CD14-positive monocyte (primary cell): ENCODE data around the gene TPPP2. TPM values are rescaled to one million over a fixed set of nuclear protein-coding genes. Genes with fewer than 3 reads are reported as not detected.

Source experiments
- DNase-seq, 3 donors: peaks; one replicate each; pipeline ENCODE4 v3.0.0-alpha.2; 2011 to 2022
- H2AFZ ChIP-seq: 2 replicates; pipeline ENCODE4 v1.6.0; 2012; ENCODE audit warnings: mild to moderate bottlenecking, low read depth, low read length, inconsistent platforms; ENCODE audit not compliant: insufficient read depth, poor library complexity, severe bottlenecking
- H3K27ac ChIP-seq, 2 donors: 1 replicate in 1 of 2; 2 replicates in 1 of 2; pipeline ENCODE4 v1.5.1; 2012 to 2013; ENCODE audit warnings: low read length in 2 of 2, control low read depth in 1 of 2, inconsistent platforms in 1 of 2, low read depth in 1 of 2, mild to moderate bottlenecking in 1 of 2
- H3K27me3 ChIP-seq, 2 donors: one replicate each; pipeline versions ENCODE4 v1.6.0 to v1.6.1; 2011 to 2013; ENCODE audit warnings: low read length in 2 of 2; ENCODE audit not compliant: control insufficient read depth in 2 of 2, insufficient read depth in 2 of 2
- H3K36me3 ChIP-seq, 2 donors: replicated peaks in 1 of 2; 1 replicate in 1 of 2; 2 replicates in 1 of 2; pipeline versions ENCODE4 v1.5.1 to v1.6.1; 2012 to 2013; ENCODE audit warnings: low read length in 2 of 2, control low read depth in 1 of 2, inconsistent platforms in 1 of 2, mild to moderate bottlenecking in 1 of 2; ENCODE audit not compliant: insufficient read depth in 2 of 2, control insufficient read depth in 1 of 2
- H3K4me1 ChIP-seq, 2 donors: 1 replicate in 1 of 2; 2 replicates in 1 of 2; pipeline versions ENCODE4 v1.5.1 to v1.6.1; 2012 to 2013; ENCODE audit warnings: low read length in 2 of 2, control low read depth in 1 of 2, inconsistent platforms in 1 of 2, mild to moderate bottlenecking in 1 of 2, moderate library complexity in 1 of 2; ENCODE audit not compliant: insufficient read depth in 2 of 2, control insufficient read depth in 1 of 2
- H3K4me2 ChIP-seq: replicated peaks from 2 replicates; pipeline ENCODE3; 2012; ENCODE audit warnings: low read length, moderate library complexity, mild to moderate bottlenecking; ENCODE audit not compliant: poor library complexity, severe bottlenecking; ENCODE audit errors: extremely low read depth
- H3K4me3 ChIP-seq, 3 experiments: fragments of 200-600 bp in 1 of 3; sonication (generic) in 1 of 3; replicated peaks in 1 of 3; 1 replicate in 2 of 3; 2 replicates in 1 of 3; pipeline ENCODE4 v1.5.1; 2011 to 2013; ENCODE audit warnings: low read length in 3 of 3, mild to moderate bottlenecking in 3 of 3, control low read depth in 2 of 3, low read depth in 2 of 3, inconsistent platforms in 1 of 3, moderate library complexity in 1 of 3
- H3K79me2 ChIP-seq: 2 replicates; pipeline ENCODE4 v1.6.0; 2012; ENCODE audit warnings: mild to moderate bottlenecking, control low read depth, inconsistent platforms, low read length, moderate library complexity; ENCODE audit not compliant: insufficient read depth
- H3K9ac ChIP-seq: 2 replicates; pipeline ENCODE4 v1.6.0; 2017; ENCODE audit warnings: low read length, mild to moderate bottlenecking; ENCODE audit not compliant: insufficient read depth, poor library complexity, severe bottlenecking
- H3K9me3 ChIP-seq, 2 donors: replicated peaks in 1 of 2; 1 replicate in 1 of 2; 2 replicates in 1 of 2; pipeline versions ENCODE4 v1.5.1 to v1.6.1; 2012 to 2013; ENCODE audit warnings: low read length in 2 of 2, control low read depth in 1 of 2; ENCODE audit not compliant: control insufficient read depth in 1 of 2, insufficient read depth in 1 of 2
- H4K20me1 ChIP-seq: 2 replicates; pipeline ENCODE4 v1.6.0; 2012; ENCODE audit warnings: mild to moderate bottlenecking, low read length, control low read depth, moderate library complexity; ENCODE audit not compliant: insufficient read depth
- H3K27ac Mint-ChIP-seq, 7 donors: one replicate each; pipeline ENCODE4 v1.8.0; 2020; ENCODE audit warnings: mild to moderate bottlenecking in 7 of 7, mixed read lengths in 7 of 7, moderate library complexity in 6 of 7, inconsistent platforms in 2 of 7
- H3K27me3 Mint-ChIP-seq, 3 donors: one replicate each; pipeline ENCODE4 v1.8.0; 2021 to 2022; ENCODE audit warnings: low read depth in 3 of 3, mild to moderate bottlenecking in 3 of 3, mixed read lengths in 3 of 3, moderate library complexity in 3 of 3, inconsistent platforms in 1 of 3
- H3K36me3 Mint-ChIP-seq, 2 donors: one replicate each; pipeline ENCODE4 v1.8.0; 2020; ENCODE audit warnings: mixed read lengths in 2 of 2, inconsistent platforms in 1 of 2, mild to moderate bottlenecking in 1 of 2
- H3K4me1 Mint-ChIP-seq: one replicate; pipeline ENCODE4 v1.8.0; 2020; ENCODE audit warnings: mild to moderate bottlenecking, mixed read lengths
- H3K4me3 Mint-ChIP-seq, 2 donors: one replicate each; pipeline ENCODE4 v1.8.0; 2020; ENCODE audit warnings: mild to moderate bottlenecking in 2 of 2, mixed read lengths in 2 of 2, moderate library complexity in 1 of 2
- H3K9me3 Mint-ChIP-seq, 7 donors: one replicate each; pipeline ENCODE4 v1.8.0; 2020 to 2022; ENCODE audit warnings: mixed read lengths in 7 of 7, mild to moderate bottlenecking in 6 of 7, moderate library complexity in 6 of 7, inconsistent platforms in 2 of 7
- CTCF ChIP-seq: fragments of 200-600 bp; IDR thresholded peaks from one replicate; pipeline ENCODE4 v1.8.0; 2022; ENCODE audit warnings: antibody characterized with exemption, mild to moderate bottlenecking
- WGBS: methylation state at CpG from one replicate; pipeline ENCODE4 v1.1.5; 2013; ENCODE audit warnings: missing lambda C conversion rate; ENCODE audit not compliant: insufficient coverage; 5-methylcytosine and 5-hydroxymethylcytosine counted together
- intact Hi-C, 2 donors: fragments of 100-400 bp; cut with micrococcal nuclease; formaldehyde crosslinking; loops; one replicate each; pipeline versions ENCODE4 v1.15.0 to v1.15.1; 2023
- polyA plus RNA-seq, 3 donors: library from polyadenylated mRNA; depleted of rRNA in 1 of 3; unstranded in 2 of 3; stranded (reverse) in 1 of 3; fragments of 300-500 nt in 2 of 3; fragments of >200 nt in 1 of 3; fragmentation: Illumina TruSeq in 2 of 3; gene quantifications; 1 replicate in 2 of 3; 2 replicates in 1 of 3; pipeline ENCODE4 v1.2.3, GENCODE V29; 2012 to 2021

Gene TPPP2
- polyA plus RNA-seq, 3 donors, result not detected

DNA sequence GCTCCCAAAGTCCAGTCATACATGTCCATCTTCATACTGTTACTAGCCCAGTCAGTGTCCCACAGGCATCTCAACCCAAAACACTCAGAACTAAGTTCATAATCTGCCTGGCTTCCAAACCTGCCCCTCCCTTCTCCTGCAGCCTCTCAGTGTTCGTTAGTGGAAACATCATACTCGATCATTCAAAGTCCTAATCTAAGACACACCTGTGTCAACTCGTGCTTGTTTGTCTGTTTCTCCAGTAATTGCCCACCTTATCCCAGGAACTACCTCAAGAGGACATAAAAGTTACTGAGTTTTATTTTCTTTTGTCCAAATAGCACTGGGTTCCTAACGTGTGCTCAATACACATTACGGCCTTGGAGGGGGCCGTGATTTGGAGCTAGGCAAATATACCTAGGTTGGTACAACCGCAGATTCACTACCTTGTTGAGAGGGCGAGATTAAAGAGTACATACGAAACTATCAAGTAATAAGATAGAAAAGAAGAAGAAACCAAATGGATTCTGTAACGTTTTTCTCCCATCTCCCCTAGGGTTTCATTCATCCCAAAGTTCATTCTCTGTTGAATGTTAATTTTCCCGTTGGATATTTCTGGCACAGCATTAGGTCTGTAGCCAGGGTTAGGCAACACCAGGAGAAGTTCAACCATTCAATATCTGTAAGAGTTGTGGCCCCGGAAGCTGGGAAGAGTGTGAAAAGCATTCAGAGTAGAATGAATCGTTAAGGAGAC is 30.8 kb downstream of the TPPP2 start:
- H3K79me2 ChIP-seq, result no peaks in the 10 kb centered on the region
- no peak overlapping the region for H3K27ac ChIP-seq
- H2AFZ ChIP-seq, result no peak overlapping the region
- no peak for DNase-seq
- no peaks in the 10 kb centered on the region for H3K4me1 ChIP-seq
- Mint-ChIP-seq H3K9me3 (peaks cover 0 to 2% (median 0%) of the 10 kb centered on the region in 7 donors), H3K27ac (no peak overlapping the region), H3K27me3 (peaks cover 11 to 15% (median 14%) of the 10 kb centered on the region in 3 donors), H3K4me3 (no peak overlapping the region), H3K36me3 (no peaks in the 10 kb centered on the region), H3K4me1 (no peaks in the 10 kb centered on the region)
- H4K20me1 ChIP-seq, result no peaks in the 10 kb centered on the region
- no peak overlapping the region for H3K4me2 ChIP-seq
- H3K36me3 ChIP-seq, result no peaks in the 10 kb centered on the region
- no peak overlapping the region for H3K9ac ChIP-seq
- WGBS, result 94% methylated on average over 8 of the region's 13 CpGs
- peaks cover 0 to 8% of the 10 kb centered on the region in 2 donors for H3K27me3 ChIP-seq
- intact Hi-C loops, result loop anchor here in 1 of 2 donors (10.0 kb wide), 1 partner anchor 46 kb away; no protein-coding TSS in a partner anchor
- no peak overlapping the region for H3K4me3 ChIP-seq
- H3K9me3 ChIP-seq, result no peaks in the 10 kb centered on the region
- no peak for TF ChIP-seq CTCF

DNA sequence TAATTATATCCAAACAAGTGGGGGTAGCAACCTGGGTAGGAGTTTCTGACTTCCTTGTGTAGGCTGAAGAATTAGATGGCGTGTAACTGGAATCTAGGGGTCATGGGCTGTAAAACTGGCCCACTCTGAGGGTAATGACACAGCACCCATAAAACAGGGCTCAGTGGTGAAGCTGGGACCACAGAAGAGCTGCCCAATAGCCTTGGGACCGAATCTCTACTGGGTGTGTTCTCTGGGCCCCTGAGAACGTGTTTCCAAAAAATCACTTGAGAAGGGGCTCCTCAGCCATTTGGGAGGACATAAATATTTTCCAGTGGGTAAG is 31.3 kb downstream of the TPPP2 start:
- Mint-ChIP-seq H3K4me3 (no peak overlapping the region), H3K4me1 (no peaks in the 10 kb centered on the region), H3K27me3 (peaks cover 11 to 17% (median 15%) of the 10 kb centered on the region in 3 donors), H3K36me3 (no peaks in the 10 kb centered on the region), H3K9me3 (peaks cover 0 to 2% (median 0%) of the 10 kb centered on the region in 7 donors), H3K27ac (no peak overlapping the region)
- Histone ChIP-seq H3K27ac (no peak overlapping the region), H3K9me3 (no peaks in the 10 kb centered on the region), H3K79me2 (no peaks in the 10 kb centered on the region), H4K20me1 (no peaks in the 10 kb centered on the region), H3K4me2 (no peak overlapping the region), H3K4me1 (no peaks in the 10 kb centered on the region), H3K36me3 (no peaks in the 10 kb centered on the region), H3K9ac (no peak overlapping the region), H2AFZ (no peak overlapping the region), H3K4me3 (no peak overlapping the region), H3K27me3 (peaks cover 0 to 8% of the 10 kb centered on the region in 2 donors)
- DNase-seq, result no peak
- TF ChIP-seq CTCF, result no peak
- intact Hi-C loops, result loop anchor here in 1 of 2 donors (10.0 kb wide), 1 partner anchor 47 kb away; no protein-coding TSS in a partner anchor
- 100% methylated on average over 2 of the region's 3 CpGs for WGBS
